HL-60 (cell line): ENCODE data around the gene MGAT5.

Experiments used
- DNase-seq, 2 experiments: peaks; one replicate each; pipeline ENCODE4 v3.0.0-alpha.2; 2010 to 2020; ENCODE audit warnings: low read depth in 1 of 2, low spot score in 1 of 2
- H3K27ac ChIP-seq: fragments of 250-450 bp; sonication (Bioruptor Pico); replicated peaks from 2 replicates; pipeline ENCODE4 v1.5.1; 2020; ENCODE audit warnings: mild to moderate bottlenecking, moderate library complexity
- H3K27me3 ChIP-seq: fragments of 250-450 bp; sonication (Bioruptor Pico); 2 replicates; pipeline ENCODE4 v1.5.1; 2021; ENCODE audit warnings: mild to moderate bottlenecking, moderate library complexity; ENCODE audit not compliant: insufficient read depth, poor library complexity, severe bottlenecking
- H3K4me3 ChIP-seq: replicated peaks from 2 replicates; pipeline ENCODE4 v1.5.1; 2011; ENCODE audit warnings: mild to moderate bottlenecking, control low read depth, low read length; ENCODE audit not compliant: insufficient read depth
- CTCF ChIP-seq: IDR thresholded peaks from one replicate; pipeline ENCODE4 v1.5.1; 2011; ENCODE audit warnings: low read length, control low read depth, inconsistent platforms; ENCODE audit not compliant: insufficient read depth
- GABPA ChIP-seq: IDR thresholded peaks from 2 replicates; pipeline ENCODE4 v1.6.1; 2012; ENCODE audit warnings: low read depth
- POLR2AphosphoS5 ChIP-seq: IDR thresholded peaks from 2 replicates; pipeline ENCODE4 v1.6.1; 2012; ENCODE audit warnings: low read depth
- SPI1 ChIP-seq: IDR thresholded peaks from 2 replicates; pipeline ENCODE4 v1.6.1; 2012; ENCODE audit warnings: low read depth, mild to moderate bottlenecking, borderline replicate concordance
- TF ChIP-seq, protein P1 (sequence below): IDR thresholded peaks from 2 replicates; pipeline ENCODE4 v1.6.1; 2012; ENCODE audit warnings: low read depth; ENCODE audit not compliant: insufficient replicate concordance

MGAT5 gene

GRCh38 chr2:134331081-134331480, 77.2 kb downstream of the MGAT5 start:
- Histone ChIP-seq H3K4me3 (no peak overlapping the region), H3K27me3 (no peaks in the 10 kb centered on the region), H3K27ac (no peak overlapping the region)
- TF ChIP-seq CTCF = no peak
- no peak for TF ChIP-seq POLR2AphosphoS5
- no peak for TF ChIP-seq GABPA
- TF ChIP-seq, protein P1, sequence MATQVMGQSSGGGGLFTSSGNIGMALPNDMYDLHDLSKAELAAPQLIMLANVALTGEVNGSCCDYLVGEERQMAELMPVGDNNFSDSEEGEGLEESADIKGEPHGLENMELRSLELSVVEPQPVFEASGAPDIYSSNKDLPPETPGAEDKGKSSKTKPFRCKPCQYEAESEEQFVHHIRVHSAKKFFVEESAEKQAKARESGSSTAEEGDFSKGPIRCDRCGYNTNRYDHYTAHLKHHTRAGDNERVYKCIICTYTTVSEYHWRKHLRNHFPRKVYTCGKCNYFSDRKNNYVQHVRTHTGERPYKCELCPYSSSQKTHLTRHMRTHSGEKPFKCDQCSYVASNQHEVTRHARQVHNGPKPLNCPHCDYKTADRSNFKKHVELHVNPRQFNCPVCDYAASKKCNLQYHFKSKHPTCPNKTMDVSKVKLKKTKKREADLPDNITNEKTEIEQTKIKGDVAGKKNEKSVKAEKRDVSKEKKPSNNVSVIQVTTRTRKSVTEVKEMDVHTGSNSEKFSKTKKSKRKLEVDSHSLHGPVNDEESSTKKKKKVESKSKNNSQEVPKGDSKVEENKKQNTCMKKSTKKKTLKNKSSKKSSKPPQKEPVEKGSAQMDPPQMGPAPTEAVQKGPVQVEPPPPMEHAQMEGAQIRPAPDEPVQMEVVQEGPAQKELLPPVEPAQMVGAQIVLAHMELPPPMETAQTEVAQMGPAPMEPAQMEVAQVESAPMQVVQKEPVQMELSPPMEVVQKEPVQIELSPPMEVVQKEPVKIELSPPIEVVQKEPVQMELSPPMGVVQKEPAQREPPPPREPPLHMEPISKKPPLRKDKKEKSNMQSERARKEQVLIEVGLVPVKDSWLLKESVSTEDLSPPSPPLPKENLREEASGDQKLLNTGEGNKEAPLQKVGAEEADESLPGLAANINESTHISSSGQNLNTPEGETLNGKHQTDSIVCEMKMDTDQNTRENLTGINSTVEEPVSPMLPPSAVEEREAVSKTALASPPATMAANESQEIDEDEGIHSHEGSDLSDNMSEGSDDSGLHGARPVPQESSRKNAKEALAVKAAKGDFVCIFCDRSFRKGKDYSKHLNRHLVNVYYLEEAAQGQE = no peak
- no peak for TF ChIP-seq SPI1
- DNase-seq = no peak

DNA sequence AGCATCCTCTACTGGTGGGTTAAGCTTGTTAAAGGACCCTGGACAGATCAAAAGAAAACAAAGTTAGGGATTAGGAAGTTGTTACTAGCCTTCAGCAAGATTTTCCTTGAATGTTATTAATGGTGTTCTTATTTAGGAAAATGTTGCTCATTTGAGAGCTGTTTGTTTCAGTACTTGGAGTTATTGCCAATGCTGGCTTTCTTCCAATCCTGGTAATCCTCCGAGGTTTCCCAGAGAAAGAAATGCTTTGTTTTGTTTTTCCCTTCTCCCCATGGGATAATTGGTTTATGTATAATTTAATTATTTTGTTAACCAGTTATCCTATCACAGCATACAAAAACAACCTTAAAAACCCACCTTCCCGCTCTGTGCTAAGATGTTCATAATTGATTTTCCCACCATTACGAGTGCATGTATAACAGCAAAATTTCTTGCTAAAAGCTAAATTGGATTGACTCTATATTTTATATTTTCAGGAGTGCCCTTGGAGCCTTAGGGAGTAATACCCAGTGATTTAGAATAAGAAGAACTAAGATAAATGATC, 79.8 kb downstream of the MGAT5 start:
- H3K4me3 ChIP-seq = no peak overlapping the region
- no peaks in the 10 kb centered on the region for H3K27me3 ChIP-seq
- TF ChIP-seq GABPA (no peak), POLR2AphosphoS5 (no peak), SPI1 (no peak), CTCF (no peak)
- TF ChIP-seq, protein P1 = no peak
- DNase-seq = no peak
- H3K27ac ChIP-seq = no peak overlapping the region

GRCh38 chr2:134334542-134335353, 80.9 kb downstream of the MGAT5 start:
- Histone ChIP-seq H3K27me3 (no peaks in the 10 kb centered on the region), H3K27ac (no peak overlapping the region), H3K4me3 (no peak overlapping the region)
- no peak for DNase-seq
- TF ChIP-seq, protein P1 = no peak
- no peak for TF ChIP-seq GABPA
- TF ChIP-seq SPI1 = no peak
- no peak for TF ChIP-seq POLR2AphosphoS5
- no peak for TF ChIP-seq CTCF
